GM21447 (cell line): ENCODE data around the gene ARID5B.

Experiments used
- ATAC-seq: cut with Tn5 transposase; IDR thresholded peaks from one replicate; pipeline ENCODE4 v1.9.1; 2021; ENCODE audit not compliant: unreplicated experiment

Gene ARID5B

DNA sequence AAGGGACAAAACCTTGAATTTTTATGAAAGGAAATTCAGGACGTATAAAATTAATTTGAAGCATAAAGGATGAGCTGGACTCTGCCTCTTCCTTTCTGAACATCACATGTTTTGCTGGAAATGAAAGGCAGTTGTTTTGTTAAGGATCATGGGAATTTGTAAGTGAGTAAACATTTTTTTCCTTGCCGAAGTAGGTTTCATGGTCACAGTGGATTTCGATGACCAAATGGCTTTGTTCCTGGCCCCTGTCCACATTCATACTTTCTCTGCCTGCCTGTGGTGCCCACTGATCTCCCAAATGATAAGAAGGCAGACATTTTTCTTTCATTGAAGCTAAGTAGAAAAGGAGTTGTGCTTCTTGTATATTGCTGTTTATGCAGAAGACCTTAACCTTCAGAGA, 104.2 kb downstream of the ARID5B start:
- ATAC-seq: no peak

DNA sequence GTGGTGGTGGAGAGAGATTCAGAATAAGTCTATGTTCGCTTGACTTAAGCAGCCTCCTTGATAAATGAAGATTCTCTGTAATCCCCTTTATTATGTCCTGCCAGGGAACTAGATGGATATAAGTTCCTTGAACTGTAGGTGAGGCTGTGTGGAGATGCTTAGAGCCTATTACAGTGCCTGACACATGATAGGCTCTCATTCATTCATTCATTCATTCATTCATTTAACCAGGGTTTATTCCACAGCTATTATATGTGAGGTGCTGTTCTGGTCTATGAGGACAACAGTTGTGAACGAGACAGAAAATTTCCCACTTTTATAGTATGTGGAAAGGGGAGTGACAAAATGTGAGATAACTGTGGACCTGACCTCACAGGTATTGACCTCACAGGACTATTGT, 105.6 kb downstream of the ARID5B start:
- no peak for ATAC-seq

DNA sequence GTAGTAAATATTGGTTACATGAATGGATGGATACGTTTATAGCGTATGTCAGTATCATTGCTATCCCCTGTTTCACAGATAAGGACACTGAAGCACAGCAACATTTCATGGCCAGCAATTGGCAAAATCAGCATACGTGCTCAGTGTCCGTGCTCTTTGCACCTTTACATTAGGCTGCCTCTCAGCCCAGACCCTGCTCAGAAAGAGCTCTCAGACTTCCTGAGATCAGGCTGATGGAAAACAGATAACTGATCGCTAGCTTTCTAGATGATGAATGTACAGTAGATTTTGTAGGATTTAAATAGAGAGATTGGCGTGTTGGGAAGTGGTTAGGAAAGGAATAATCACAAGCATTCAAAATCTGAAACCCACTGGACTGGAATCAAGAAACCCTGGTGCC, 106.7 kb downstream of the ARID5B start:
- no peak for ATAC-seq

DNA sequence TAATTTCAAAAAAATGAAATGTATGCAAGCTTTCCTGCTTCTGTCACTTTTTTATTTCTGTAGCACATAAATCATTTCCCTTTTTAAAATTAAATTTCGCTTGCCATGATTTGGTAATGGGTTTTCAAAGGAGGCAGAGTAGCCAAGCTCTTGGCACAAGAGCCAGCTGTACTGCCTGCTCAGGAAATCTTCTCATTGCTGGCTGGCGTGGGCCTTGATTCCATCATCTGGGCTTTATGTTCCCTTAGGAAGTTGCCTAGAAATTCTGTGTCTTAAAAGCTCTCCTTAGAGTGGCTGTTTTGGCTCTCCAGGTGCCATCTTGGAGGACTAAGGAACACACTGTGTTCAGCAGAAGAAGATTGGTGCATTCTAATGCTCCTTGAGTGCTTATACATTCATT, 107.4 kb downstream of the ARID5B start:
- no peak for ATAC-seq

DNA sequence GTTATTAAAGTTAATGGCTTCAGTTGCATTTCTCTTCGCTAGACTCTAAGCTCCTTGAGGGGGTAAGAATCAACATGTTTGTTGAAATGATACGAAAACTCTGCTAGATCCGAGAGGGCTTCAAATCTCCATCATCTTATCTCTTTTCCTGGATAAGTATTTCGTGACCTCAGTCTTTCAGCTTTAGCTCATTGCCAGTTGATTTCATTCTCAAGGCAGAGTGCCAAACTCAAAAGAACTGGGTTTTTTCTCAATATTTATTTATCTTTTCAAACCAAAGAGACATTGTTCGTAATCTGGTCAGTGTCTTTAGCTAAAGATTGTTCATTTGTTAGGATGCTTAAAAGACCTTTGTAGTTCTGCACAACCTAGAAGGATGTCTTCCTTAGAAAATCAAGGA, 108.9 kb downstream of the ARID5B start:
- no peak for ATAC-seq

DNA sequence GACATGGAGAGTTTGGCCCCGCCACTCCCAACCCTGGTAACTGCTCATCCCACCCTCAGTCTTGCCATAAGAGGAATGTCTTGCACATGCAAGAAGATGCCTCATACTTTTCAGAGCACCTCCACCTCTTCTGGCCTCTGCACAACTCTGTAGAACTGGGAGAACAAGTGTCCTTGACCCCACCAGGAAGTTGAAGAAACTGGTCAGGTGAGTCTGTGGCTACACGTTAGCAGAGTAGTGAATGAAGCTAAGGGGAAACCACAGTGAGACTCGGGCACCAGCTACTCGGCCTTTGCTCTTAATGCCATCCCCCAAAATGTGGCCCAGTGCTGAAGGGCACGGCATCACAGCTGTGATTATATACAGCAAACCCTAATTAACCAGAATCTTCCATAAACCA, 110.1 kb downstream of the ARID5B start:
- ATAC-seq: no peak

DNA sequence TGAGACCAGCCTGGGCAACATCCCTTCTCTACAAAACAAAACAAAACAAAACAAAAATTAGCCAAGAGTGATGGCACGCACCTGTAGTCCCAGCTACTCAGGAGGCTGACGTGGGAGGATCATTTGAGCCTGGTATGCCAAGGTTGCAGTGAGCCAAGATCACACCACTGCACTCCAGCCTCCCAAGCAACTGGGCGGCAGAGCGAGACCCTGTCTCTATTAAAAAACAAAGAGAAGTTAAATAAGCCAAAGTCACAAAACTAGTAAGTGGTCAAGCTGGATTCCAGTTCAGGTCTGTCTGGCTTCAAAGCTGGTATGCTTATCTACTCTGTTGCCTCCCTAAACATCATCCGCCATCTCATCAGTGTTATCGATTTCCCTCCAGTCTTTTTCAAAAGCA, 110.8 kb downstream of the ARID5B start:
- no peak for ATAC-seq

DNA sequence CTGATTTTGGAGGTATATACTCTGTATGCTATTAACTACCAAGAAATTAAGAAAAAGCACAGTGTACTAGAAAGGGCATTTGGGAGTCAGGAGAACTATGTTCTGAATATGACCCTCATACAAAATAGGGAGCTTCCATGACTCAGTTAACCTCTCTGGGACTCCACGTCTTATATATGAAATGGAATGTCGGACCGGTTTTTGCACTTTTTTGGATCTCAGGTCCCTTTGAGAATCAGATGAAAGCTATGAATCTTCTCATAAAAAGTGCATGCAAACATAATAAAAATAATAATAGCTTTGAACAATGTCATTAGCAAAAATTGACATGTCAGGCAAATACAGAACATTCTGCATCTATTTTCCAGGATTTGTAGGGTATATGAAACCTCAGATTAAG, 113.0 kb downstream of the ARID5B start:
- no peak for ATAC-seq

DNA sequence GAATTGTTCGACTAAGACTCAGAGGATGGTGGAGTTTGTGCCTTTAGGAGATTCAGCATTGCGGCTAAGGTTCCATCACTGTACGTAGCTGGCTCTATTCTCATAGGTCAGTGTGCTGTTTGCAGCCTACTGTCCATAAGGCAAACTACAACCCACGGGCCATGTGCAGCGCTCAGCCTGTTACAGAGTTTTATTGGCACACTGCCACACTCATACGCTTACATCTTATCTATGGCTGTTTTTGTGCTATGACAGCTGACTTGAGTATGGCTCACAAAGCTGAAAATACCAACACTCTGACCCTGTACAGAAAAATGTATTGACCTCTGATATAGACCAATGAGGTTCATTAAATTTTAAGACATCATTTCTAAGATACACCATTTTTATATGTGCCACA, 114.5 kb downstream of the ARID5B start:
- no peak for ATAC-seq

DNA sequence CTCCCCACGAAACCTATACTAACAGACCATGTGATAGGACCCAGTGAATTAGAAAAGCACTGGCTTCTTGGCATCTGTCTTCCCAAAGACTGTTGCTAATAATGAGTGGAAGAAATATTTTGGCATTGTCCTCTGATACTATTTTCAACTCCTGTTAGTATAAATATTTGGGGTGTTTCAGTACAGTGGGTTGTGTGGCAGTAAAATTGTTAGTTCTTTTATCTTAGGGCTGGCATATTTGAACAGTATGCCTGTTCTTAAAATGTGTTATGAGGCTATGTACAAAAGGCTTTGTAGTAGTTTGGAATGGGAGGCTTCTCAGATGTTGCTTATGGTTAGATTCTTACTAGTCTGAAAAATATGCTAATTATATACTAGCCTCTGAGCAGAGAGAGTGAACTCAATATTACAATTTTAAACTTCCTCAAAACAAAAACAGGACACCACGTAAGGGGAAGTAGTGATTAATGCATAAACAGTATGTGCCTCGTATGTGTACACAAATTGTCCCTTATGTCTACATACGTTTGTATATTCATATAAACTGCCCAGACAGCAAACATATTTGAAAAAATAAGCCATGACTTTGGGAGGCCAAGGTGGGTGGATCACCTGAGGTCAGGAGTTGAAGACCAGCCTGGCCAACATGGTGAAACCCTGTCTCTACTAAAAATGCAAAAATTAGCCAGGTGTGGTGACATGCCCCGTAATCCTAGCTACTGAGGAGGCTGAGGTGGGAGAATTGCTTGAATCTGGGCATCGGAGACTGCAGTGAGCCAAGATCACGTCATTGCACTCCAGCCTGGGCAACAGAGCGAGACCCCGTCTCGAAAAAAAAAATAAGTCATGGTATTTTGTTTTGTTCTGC, 115.4 kb downstream of the ARID5B start:
- peak; percentile 58 for ATAC-seq

DNA sequence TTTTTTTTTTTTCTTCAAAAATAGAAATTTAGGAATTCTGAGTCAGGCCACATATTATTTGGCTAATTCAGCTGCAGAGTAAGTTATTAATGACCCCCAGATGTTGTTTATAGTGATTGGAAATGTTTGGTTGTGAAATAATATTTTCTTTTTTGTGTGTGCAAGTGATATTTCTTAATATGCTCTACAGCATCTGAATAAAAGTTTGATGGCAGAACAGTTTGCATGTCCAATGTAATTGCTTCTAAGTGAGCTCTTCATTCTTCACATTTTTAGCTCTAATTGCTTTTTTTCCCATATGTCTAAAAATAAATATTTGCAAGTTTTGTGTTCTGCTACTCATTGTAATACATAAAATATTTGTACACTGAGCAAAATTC, 116.0 kb downstream of the ARID5B start:
- ATAC-seq: no peak

DNA sequence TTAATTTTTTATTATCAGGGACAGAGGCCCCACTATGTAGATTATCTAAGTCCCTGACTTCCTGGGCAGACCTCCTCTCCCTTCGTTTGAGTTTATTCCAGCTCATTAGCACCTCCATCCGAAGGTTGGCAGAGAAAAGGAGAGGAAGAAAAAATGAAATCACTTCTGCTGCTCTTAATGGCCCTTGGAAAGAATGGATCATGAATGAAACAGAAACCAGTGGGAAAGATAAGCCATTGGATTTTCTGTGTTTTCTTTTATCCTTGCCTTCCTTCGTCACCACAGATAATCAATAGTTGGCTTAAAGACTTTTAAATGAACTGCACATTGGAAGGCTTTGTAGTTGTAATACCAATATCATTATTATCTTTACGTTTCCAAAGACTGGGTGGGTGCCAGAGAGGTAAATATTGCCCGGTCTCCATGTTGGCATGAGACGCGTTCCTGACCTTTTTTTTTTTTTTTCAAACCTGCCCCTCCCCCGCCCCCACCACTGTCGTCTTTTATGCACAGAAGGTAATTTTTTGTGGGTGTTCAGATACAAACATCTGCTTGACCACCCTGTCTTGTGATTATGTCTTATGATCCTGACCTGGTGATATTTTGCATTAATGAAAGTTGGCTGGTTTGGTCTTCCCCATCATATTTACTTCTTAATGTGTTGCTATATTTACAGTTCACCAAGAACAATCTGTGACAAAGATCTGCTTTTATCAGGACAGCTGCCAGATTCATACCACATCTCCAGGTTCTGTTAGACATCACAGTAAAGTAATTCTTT, 116.8 kb downstream of the ARID5B start:
- peak; percentile 33 for ATAC-seq

DNA sequence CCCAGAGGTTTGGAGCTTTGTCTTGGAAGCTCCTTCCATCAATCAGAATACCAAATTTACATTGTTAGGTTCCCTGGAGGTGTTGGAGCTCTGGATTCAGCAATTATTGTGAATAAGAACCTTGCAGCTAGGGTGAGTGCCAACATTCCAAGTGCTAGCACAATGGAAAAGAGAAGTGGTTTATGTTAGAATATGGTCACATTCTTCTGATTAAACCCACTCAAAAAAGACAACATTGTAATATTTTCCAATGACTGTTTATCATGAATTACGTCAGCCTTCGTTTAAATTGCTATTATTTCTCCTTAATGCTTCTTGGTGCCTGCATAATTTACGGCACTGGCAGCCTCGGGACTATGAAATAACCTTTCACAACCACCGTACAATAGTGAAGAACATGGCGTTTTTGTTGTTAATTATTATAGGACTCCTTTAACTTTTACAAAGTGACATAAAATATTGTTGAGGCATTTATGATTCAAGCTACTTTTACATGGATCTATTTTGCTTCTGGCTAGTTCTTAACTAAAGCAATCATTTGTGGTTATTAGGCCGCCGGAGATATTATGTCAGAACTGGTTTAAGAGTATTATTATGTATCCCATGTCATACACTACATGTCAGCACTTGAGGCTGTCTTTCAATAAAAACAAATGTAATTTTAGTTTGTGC, 117.7 kb downstream of the ARID5B start:
- no peak for ATAC-seq

DNA sequence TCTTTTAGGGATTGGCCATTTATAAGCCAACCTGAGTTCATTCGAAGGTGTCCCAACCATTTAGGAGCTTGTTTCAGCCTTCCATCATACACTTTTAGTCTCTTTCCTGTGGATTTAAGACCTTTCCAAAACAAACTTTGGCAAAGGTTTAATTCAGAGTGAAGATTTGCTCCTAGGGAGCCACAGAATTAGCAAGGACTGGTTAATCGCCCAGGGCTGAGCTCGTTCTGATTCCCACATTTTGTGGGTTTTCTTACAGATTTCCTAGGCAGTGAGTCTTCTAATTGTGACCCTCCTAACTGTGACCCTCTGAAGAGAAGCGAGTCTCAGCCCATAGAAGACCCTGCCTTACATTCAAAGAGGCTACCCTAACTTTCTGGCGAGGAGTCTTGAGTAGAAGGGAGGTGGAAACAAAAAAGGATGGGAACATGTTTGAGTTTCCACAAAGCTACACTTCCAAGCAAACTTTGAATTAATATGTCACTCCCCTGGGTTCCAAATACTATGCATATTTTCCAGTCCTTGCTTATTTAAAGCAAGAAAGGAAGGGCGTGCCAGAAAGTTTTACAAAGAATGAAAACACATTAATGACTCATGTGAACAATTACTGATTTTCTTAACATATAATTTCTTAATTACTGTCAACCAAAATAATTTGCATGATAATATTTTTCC, 118.3 kb downstream of the ARID5B start:
- ATAC-seq: no peak

DNA sequence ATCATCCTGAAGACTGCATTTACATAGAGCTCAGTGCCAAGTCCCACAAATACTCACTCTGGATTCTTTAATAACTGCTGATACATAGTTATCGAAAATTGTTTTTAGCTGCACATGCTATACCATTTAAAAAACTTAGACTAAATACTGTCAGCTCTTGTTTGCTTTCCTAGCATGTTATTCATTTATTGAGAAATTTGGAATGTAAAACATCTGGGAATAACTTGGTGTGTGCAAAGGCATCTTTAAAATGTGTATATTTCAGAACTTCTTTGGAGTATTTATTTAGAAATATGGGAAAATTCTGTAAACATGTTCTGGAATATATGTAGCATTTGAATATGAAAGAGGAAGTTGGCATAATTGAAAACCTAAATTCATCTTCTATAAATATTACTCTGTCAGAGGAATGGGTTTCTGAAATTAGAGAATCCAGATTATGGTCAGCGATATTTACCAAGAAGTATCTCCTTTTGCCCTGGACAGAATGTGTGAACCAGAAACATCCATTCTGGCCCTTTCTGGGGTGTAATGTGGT, 119.7 kb downstream of the ARID5B start:
- no peak for ATAC-seq

DNA sequence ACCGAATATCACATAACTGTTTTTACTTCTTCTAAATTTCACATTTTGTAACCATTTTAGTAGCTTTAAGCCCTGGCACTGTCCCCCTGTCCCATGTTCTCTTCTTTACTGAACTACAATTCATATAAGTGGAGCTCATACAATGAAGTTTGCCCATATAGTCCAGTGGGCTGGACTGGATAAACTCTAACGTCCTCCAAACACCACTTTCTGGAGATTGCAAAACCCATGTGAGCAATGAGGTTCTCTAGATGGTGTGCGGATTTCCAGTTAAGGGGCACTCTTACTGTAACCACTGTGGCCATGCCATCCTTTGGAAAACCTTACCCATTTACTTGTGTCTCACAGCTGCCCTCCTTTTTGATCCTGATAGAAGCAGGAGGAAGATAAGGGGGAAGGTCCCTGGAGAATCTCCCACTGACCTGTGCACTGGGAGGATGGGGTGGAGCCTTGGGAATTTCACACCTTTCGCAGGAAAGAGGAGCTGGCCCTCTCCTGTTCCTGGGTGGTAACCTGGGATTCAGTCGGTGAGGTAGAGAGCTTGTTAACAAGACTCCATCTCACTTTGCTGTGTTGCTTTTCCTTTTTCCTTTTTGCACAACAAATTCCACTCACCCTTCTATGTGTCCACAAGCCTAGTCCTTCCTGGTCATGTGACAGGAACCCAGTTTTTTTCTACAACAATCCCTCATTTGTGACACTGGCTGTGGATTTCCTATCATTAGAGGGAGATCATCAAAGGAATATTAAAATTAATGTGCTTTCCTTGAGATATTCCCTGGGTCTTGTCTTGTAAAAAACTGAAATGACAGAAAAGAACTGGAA, 120.7 kb downstream of the ARID5B start:
- no peak for ATAC-seq

DNA sequence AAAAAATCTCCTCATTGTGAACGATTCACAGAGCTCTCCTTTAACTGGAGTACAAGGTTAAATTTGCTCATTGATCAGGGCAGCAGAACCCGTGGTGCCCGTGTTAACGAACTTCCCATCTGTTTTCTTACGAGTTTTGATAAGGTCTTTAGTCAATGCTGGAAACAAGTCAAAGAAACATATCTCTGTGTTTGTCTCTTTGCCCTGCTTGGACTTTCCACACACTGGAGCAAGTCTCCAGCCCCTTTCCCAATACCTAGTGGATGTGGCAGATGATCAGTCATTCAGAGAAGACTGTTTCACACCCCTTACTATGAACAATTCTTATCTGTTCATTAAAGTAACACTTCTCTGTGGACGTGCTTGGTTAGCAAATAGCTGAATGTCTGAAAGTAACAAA, 121.3 kb downstream of the ARID5B start:
- ATAC-seq: no peak

DNA sequence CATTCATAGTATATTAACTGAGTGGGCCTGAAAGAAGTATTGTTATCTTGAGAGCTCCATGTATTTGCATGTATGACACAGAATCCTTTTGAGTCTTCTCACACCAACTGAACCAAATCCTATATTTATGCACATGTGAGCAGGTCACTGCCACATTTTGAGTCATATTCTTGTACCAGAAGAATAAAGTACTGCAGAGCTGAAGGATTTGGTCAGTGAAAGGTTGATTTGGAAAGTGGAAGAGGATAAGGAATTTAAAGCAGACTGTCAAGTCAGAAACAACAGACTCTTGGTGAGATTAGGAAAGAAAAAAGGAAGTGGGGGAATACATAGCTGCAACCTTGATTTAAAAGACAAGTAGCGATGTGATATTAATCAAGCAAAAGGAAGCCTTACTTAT, 121.8 kb downstream of the ARID5B start:
- no peak for ATAC-seq

DNA sequence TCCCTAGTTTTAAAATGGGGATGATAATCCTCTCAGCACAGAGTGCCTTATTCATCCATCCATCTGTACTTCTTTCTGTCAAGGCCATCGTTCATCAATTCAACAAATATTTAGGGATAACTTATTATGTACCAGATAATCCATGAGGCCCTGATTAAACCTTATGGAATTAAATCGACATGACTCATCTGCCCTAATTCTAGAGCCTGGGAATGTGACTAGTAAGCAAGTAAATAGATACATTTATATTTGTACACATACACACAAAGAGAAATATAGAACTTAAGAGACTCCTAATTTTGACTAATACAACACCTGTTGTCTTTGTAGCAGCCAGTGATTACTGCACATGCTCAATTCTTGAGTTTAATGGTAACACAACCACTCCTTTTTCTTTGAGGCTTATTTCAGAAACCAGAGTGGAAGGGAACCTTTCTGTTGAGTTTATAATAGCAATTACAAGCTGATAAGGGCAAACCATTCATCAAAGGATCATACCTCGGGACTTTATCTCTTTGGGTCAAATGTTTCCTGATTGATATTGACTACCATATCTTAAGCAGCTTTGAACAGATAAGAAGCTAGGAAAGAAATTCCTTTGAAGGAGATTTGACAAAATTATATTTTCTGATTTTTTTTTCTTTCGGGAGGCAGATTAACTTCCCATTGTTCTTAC, 122.7 kb downstream of the ARID5B start:
- no peak for ATAC-seq
